HG03460 (cell line): Measurements from ENCODE around the gene CACNB2.
"Not testable (repeated sequence)": the region's sequence is repeated elsewhere in the genome, so short reads cannot be mapped to it uniquely, and the experiment has no call there.

Experiments used
- ATAC-seq: cut with Tn5 transposase; IDR thresholded peaks from one replicate; pipeline ENCODE4 v1.9.1; 2021; ENCODE audit not compliant: unreplicated experiment

CACNB2 gene

GRCh38 chr10:18144928-18145327 is 4.7 kb downstream of the CACNB2 start:
- ATAC-seq, result no peak

- ATAC-seq, result no peak
Observed at GRCh38 chr10:18145652-18146051, 5.4 kb downstream of the CACNB2 start.

DNA sequence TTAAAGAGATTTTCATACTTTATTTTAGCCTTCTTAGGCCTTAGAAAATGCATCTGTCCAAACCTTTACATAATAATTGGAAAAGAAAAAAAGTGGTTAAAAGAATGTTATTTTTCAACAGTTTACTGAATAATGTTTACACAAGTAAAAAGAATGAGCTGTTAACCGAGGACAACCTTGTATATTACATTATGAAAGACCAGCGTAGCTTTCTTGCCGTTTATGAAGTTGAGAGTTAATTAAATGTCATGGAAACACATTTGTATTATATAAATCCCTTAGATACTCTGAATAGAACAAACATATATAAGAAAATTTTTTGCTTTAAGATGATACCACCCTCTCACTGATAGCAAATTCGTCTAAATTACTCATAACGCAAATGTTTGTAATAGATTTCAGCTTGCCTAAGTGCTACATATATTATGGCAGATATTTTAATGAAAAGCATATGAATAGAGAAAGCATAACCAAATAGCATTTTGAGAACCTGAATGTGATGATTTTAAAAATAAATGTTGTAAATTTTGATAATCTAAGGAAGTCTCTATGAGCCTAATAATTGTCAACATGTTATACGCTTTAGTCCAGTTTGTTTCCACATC is 9.1 kb downstream of the CACNB2 start:
- no peak for ATAC-seq

DNA sequence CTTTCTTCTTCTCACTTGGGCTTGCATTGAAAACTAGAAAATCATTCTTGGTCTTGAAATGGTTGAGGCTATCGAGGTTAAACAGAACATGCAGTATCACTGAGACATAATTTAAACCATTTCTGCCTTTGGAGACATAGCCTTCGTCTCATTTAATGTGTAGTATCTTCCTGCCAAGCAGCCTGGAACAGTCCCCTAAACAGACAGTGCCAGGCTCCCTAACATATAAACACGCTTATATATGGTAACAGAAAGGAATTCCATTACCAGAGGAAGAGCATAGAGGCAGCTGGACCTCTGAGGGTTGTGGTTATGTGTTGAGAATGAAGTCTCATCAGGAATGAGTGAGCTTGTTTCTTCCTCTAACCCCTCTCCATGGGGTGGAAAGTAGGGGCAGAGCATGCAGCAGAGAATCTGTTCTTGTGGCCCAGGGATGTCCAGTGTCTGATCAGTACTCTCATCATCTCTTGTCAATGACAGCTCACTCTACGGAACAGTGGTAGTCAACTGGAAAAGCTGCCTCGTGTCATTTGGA is 11.2 kb downstream of the CACNB2 start:
- no peak for ATAC-seq

DNA sequence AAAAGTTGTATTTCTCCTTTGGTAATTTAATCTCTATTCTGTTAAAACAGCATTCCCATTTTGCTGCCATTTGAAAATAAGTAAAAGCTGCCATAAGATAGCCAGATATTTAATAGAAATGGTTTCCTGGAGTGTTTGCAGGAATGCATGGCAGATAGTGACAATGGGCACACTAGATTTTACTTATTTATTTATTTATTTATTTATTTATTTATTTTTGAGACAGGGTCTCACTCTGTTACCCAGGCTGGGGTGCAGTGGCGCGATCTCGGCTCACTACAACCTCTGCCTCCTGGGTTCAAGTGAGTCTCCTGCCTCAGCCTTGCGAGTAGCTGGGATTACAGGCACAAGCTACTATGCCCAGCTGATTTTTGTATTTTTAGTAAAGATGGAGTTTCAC is 13.2 kb downstream of the CACNB2 start:
- ATAC-seq, result not testable (repeated sequence)

DNA sequence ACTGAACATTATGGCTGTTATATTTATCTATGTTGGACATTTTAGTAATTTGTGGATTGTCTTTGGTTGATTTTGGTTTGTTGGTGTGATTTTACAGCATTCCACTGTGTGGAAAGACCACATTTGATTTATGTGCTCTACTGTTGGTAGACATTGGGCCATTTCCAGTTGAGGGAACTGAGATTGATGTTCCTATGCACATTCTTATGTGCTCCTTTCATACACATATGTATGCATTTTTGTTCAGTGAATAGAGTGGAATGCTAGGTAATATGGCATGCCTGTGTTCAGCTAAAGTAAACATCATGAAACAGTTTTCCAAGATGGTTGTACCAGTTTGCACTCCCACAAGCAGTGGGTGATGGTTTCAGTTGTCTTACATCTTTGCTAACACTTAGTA is 15.1 kb downstream of the CACNB2 start:
- ATAC-seq, result no peak

DNA sequence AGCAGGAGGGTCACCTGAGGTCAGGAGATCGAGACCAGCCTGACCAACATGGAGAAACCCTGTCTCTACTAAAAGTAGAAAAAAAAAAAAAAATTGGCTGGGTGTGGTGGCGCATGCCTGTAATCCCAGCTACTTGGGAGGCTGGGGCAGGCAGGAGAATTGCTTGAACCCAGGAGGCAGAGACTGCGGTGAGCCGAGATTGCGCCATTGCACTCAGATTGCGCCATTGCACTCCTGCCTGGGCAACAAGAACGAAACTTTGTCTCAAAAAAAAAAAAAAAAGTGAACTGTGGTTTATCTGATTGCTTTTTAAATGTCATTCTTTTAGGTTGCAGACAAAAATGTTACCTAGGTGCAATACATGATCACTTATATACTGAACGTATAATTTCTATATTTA is 16.6 kb downstream of the CACNB2 start:
- not testable (repeated sequence) for ATAC-seq

GRCh38 chr10:18157881-18158280 is 17.7 kb downstream of the CACNB2 start:
- ATAC-seq, result no peak

GRCh38 chr10:18158773-18159265 is 18.6 kb downstream of the CACNB2 start:
- no peak for ATAC-seq

- no peak for ATAC-seq
Observed at GRCh38 chr10:18159557-18159956, 19.3 kb downstream of the CACNB2 start.

- ATAC-seq, result no peak
Observed at GRCh38 chr10:18162021-18162627, 21.9 kb downstream of the CACNB2 start.

GRCh38 chr10:18164093-18164492 is 23.9 kb downstream of the CACNB2 start:
- ATAC-seq, result no peak

GRCh38 chr10:18164748-18165361 is 24.6 kb downstream of the CACNB2 start:
- no peak for ATAC-seq

- ATAC-seq, result no peak
Observed at GRCh38 chr10:18178854-18179483, 38.7 kb downstream of the CACNB2 start.

DNA sequence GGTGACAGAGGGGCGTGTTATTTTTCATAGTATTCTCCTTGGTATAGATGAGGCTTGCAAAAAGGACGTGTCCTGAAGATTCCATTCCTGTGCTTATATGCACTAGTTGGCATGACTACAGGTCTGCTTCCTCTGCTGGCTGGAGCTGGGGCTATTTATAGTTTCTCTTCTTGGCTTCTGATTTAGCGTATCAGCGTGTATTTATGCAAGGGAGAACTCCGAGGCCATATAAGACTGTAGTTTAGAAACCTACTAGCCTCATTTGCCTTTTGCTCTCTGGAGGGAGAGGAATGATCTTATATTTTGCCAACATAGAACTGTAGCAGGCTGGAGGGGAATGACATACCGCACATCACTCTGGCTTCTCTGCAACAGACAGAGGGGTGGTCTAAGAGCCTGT is 39.7 kb downstream of the CACNB2 start:
- no peak for ATAC-seq

DNA sequence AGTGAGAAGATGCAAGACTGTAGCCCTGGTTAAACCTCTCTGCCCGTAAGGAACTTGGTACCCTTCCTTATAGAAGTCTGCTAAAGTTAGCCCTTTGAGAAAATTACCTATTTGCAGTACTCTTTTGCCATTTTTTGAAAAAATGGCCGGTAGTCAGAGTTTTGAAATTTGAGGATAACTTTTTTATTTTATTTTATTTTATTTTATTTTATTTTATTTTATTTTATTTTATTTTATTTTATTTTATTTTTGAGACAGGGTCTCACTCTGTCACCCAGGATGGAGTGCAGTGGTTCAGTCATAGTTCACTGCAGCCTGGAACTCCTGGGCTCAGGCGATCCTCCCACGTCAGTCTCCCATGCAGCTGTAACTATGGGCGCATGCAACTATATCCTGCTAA is 41.2 kb downstream of the CACNB2 start:
- not testable (repeated sequence) for ATAC-seq

GRCh38 chr10:18185621-18186020 is 45.4 kb downstream of the CACNB2 start:
- ATAC-seq, result no peak

DNA sequence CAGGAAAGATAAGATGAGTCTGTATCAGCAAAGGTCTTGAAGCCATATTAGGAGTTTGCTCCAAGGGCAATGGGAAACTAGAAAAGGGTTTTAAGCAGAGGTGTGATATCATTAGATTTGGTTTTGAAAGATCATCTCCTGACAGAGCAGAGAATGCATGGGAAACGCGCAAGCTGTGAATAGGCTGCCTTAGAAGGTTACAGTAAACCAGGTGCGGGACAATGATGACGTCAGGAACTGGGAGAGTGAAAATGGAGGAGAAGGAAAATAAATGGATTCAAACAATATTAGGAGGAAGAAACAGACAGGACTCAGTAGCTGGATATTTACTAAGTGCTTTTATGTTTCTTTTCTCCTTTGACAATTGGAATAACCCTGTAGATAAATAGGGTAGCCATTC is 50.6 kb downstream of the CACNB2 start:
- ATAC-seq, result no peak

DNA sequence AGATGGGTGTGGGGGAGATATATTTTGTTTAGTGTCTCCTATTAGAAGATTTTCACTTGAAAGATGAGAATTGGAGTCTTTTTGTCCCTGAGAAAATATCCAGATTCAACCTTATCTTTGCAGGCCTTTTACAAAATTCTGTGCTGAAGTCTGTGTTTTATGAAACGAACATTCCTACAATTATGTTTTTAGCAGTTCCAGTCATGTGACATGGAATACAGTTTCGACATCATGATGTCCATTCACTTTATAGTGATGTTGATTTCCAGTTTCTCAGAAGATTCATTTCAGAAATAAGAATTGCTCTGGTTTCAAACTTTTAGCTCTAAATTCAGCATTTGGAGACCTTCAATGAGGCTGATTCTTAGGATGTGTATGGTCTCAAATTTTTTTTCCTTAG is 54.4 kb downstream of the CACNB2 start:
- ATAC-seq, result no peak

DNA sequence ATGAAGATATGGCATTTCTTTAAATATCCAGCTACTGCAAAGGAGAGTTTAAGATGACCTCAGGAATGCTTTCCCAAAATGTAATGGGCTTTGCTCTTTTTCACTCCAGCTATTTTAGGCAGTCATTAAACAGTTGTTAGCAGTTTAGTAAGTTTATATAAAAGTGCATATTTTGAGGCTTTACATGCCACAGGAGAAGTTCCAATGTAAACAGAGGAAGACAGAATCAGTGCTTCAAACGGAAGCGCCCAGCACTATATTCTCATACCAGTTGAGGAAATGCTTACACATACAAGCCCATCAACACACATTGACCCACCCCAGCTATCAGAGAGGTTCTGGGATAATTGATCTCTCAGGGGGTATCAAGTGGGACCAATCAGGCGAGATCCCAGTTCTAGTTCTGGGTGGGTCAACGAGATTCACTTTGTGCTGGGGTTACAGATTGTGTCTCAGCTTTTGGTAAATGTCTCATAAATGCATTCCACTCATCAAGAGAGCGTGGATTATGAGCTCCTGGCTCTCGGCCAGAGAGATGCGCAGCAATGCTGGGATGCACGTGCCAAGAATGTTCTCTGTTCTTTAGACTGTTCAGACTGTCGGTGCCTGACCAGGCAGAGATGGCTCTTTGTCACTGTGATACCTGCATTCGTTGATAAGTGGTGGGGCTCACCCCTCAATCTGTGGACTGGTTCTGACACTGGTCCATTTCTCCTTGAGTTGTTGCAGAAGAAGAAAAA is 55.0 kb downstream of the CACNB2 start:
- ATAC-seq, result no peak
